ENCODE measurements around the gene CRNKL1. TPM values are rescaled to one million over a fixed set of nuclear protein-coding genes. Genes with fewer than 3 reads are reported as not detected.
A peak's percentile ranks its signal among the peaks of the same experiment; 100 is the strongest.

Gene CRNKL1
- total and polyA plus RNA-seq, 2 donors (not counting 3 experiments of a cell fraction or from before 2014, with no cell fraction given): 4.9 to 22.3 TPM

DNA sequence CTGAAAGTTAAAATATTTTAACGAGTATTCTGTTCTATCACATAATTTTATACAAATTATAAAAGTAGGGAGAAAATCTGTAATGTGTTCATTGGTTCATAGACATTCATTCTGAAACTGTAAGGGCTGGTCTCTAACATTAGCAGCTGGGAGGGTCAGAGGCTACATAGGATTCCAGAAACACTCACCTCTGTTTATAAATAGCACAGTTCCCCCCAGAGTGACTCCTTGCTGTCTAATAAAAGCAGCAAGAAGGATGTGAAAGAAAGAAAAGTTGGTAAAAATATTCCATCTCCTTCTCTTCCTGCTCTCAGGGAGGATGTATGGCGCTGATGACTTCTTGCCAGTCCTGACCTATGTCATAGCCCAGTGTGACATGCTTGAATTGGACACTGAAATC, 60.4 kb downstream of the CRNKL1 start:
- peak overlapping the region; percentile 95 for H3K27ac ChIP-seq (ENCODE audit: insufficient read depth, low read depth, low read length)
- ChIA-PET CTCF (interaction anchor here (1.5 to 3.6 kb wide), 4 partner anchors 15 to 207 kb away, joined by 3 to 60 read pairs (median 34); no protein-coding TSS in a partner anchor), POLR2A (interaction anchor here (1.5 kb wide), 1 partner anchor 175 kb away, joined by 5 read pairs; no protein-coding TSS in a partner anchor)
- intact Hi-C loops (cut with micrococcal nuclease) (no loop called here), dilution Hi-C loops (cut with MboI; ENCODE audit: extremely low pct_ligation_motif_present, low sequenced_read_pairs) (loop anchor here (25.0 kb wide), 1 partner anchor 180 kb away; no protein-coding TSS in a partner anchor)
- FAIRE-seq: no peak
- BruUV-seq (replicated peaks): no TSS peak
- peaks cover 2 to 6% of the 10 kb centered on the region in 2 experiments for H3K36me3 ChIP-seq (ENCODE audit: control insufficient read depth in 2 of 2, extremely low read depth in 1 of 2, insufficient read depth in 2 of 2, low read length in 2 of 2)
- H3K9me3 ChIP-seq (replicated peaks; ENCODE audit: control insufficient read depth, insufficient read depth, low read length): no peaks in the 10 kb centered on the region
- H3K4me3 ChIP-seq (replicated peaks in 1 of 3; ENCODE audit: insufficient read depth in 1 of 3, low read depth in 1 of 3, low read length in 3 of 3): no peak overlapping the region
- peak; percentile 18 for DNase-seq (ENCODE audit: low read depth, low spot score)
- H3K4me1 ChIP-seq (ENCODE audit: control insufficient read depth, extremely low read depth, insufficient read depth, low read length): peaks cover 48% of the 10 kb centered on the region
- H3K9ac ChIP-seq (replicated peaks; ENCODE audit: extremely low read depth, insufficient read depth, low read length): peak overlapping the region; percentile 85
- no peak overlapping the region for H2AFZ ChIP-seq (ENCODE audit: low read depth, low read length)
- H3K79me2 ChIP-seq (ENCODE audit: control insufficient read depth, insufficient read depth, low read length): peaks cover 16% of the 10 kb centered on the region
- H3K4me2 ChIP-seq (ENCODE audit: insufficient read depth, low read length): peak overlapping the region; percentile 59
- no peaks in the 10 kb centered on the region for H4K20me1 ChIP-seq (replicated peaks; ENCODE audit: control insufficient read depth, extremely low read depth, insufficient read depth, low read length)
- TF ChIP-seq POLR2A (IDR thresholded peaks at IDR 0.05; ENCODE audit: low read depth, low read length): no peak
- TF ChIP-seq MYC (IDR thresholded peaks at IDR 0.05; ENCODE audit: low read depth, low read length): no peak
- TF ChIP-seq POLR2AphosphoS5 (IDR thresholded peaks at IDR 0.05; ENCODE audit: insufficient read depth, low read depth, low read length): no peak
- TF ChIP-seq, protein P1, sequence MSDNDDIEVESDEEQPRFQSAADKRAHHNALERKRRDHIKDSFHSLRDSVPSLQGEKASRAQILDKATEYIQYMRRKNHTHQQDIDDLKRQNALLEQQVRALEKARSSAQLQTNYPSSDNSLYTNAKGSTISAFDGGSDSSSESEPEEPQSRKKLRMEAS (IDR thresholded peaks at IDR 0.05; ENCODE audit: insufficient read depth, insufficient read length): no peak
- TF ChIP-seq FOS (IDR thresholded peaks at IDR 0.05; ENCODE audit: borderline replicate concordance, insufficient read depth, low read length): no peak
- no peak for TF ChIP-seq EZH2 (IDR thresholded peaks at IDR 0.05; ENCODE audit: borderline replicate concordance, low read depth, low read length, severe bottlenecking)
- no peak for TF ChIP-seq JUN (IDR thresholded peaks at IDR 0.05; ENCODE audit: borderline replicate concordance, insufficient read depth, insufficient read length, low read depth)
- H3K9me1 ChIP-seq (replicated peaks; ENCODE audit: control insufficient read depth, extremely low read depth, insufficient read depth, low read length): no peaks in the 10 kb centered on the region
- H3K27me3 ChIP-seq (ENCODE audit: control insufficient read depth in 2 of 2, insufficient read depth in 2 of 2, low read length in 2 of 2): no peaks in the 10 kb centered on the region

DNA sequence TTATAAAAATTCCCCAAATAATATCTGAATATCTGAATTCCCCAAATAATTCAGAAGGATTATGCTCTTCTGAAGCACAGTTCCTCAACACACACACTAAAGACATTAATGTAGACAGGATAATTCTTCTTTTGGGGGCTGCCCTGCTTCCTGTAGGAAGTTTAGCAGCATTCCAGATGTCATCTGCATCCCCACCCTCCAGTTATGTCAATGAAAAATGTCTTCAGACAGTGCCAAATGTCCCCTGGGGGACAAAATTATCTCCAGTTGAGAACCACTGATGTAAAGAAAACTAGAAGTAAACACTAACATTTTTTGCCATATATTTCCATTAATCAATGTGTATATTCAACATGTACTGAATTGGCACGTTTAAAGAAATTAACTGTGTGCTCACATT, 61.0 kb downstream of the CRNKL1 start:
- Histone ChIP-seq H4K20me1 (replicated peaks; ENCODE audit: control insufficient read depth, extremely low read depth, insufficient read depth, low read length) (no peaks in the 10 kb centered on the region), H3K9ac (replicated peaks; ENCODE audit: extremely low read depth, insufficient read depth, low read length) (no peak overlapping the region), H2AFZ (ENCODE audit: low read depth, low read length) (no peak overlapping the region), H3K36me3 (ENCODE audit: control insufficient read depth in 2 of 2, extremely low read depth in 1 of 2, insufficient read depth in 2 of 2, low read length in 2 of 2) (peaks cover 0 to 3% of the 10 kb centered on the region in 2 experiments), H3K4me1 (ENCODE audit: control insufficient read depth, extremely low read depth, insufficient read depth, low read length) (peaks cover 48% of the 10 kb centered on the region), H3K4me2 (ENCODE audit: insufficient read depth, low read length) (peak overlapping the region; percentile 59), H3K9me3 (replicated peaks; ENCODE audit: control insufficient read depth, insufficient read depth, low read length) (no peaks in the 10 kb centered on the region), H3K4me3 (replicated peaks in 1 of 3; ENCODE audit: insufficient read depth in 1 of 3, low read depth in 1 of 3, low read length in 3 of 3) (no peak overlapping the region), H3K9me1 (replicated peaks; ENCODE audit: control insufficient read depth, extremely low read depth, insufficient read depth, low read length) (no peaks in the 10 kb centered on the region), H3K79me2 (ENCODE audit: control insufficient read depth, insufficient read depth, low read length) (peaks cover 21% of the 10 kb centered on the region), H3K27ac (ENCODE audit: insufficient read depth, low read depth, low read length) (peak overlapping the region; percentile 95), H3K27me3 (ENCODE audit: control insufficient read depth in 2 of 2, insufficient read depth in 2 of 2, low read length in 2 of 2) (no peaks in the 10 kb centered on the region)
- BruUV-seq (replicated peaks): no TSS peak
- TF ChIP-seq, protein P1 (IDR thresholded peaks at IDR 0.05; ENCODE audit: insufficient read depth, insufficient read length): no peak
- TF ChIP-seq POLR2A (IDR thresholded peaks at IDR 0.05; ENCODE audit: low read depth, low read length) (no peak), MYC (IDR thresholded peaks at IDR 0.05; ENCODE audit: low read depth, low read length) (no peak), POLR2AphosphoS5 (IDR thresholded peaks at IDR 0.05; ENCODE audit: insufficient read depth, low read depth, low read length) (no peak), FOS (IDR thresholded peaks at IDR 0.05; ENCODE audit: borderline replicate concordance, insufficient read depth, low read length) (no peak)
- ChIA-PET CTCF (interaction anchor here (1.5 kb wide), 1 partner anchor 18 kb away, joined by 3 read pairs; no protein-coding TSS in a partner anchor), POLR2A (no interaction called here)
- FAIRE-seq (no peak), DNase-seq (ENCODE audit: low read depth, low spot score) (no peak)
- intact Hi-C loops (cut with micrococcal nuclease) (no loop called here), dilution Hi-C loops (cut with MboI; ENCODE audit: extremely low pct_ligation_motif_present, low sequenced_read_pairs) (loop anchor here (25.0 kb wide), 1 partner anchor 179 kb away; no protein-coding TSS in a partner anchor)

All from endothelial cell of umbilical vein (primary cell).